ENCODE measurements around the gene PRDM16.

Gene PRDM16

DNA sequence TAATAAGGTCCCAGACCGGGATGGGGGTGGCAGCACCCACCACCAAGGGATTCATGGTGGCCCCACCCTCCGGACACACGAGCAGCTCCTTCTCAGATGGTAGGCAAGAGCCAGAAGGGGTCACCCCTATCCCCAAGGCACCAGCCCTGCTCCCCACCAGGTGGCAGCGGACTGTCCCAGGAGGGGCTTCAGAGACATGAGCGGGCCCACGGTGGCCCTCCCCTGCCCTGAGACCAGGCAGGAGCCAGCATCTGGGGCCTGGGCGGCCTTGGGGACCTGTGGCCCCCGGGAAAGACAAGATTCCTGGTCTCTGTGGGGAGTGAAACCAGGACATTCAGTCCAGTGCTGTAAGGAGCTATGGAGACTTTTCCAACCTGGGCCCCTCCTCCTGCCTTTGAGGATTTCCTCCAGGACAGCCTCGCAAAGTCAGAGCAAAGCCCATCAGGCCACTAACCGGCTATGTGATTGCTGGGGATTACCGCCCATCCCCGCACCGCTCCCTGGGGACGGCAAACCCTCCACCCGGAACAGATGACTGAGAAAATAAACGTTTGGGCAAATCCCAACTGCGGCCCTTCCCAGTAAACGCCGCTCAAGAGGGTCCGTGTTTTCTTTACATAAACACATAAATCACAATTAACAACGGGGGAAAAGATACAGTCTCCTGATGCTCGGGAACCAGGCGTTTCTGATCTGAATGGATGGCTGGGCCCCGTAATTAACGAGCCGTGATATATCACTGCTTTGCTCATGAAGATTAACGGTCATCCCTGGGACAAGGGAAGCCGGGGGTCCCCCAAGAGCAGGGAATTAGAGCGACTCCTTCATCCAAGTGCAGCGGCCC is 334.6 kb downstream of the PRDM16 start (continued):
- TF ChIP-seq ZNF707 (tag by site-specific recombination; IDR thresholded peaks at IDR 0.05) (no peak), ZNF394 (tag by site-specific recombination; IDR thresholded peaks at IDR 0.05; ENCODE audit: borderline replicate concordance) (no peak; the same call in 1 of the 2 replicates), ZNF610 (tag by site-specific recombination; IDR thresholded peaks at IDR 0.05; ENCODE audit: borderline replicate concordance) (peak; percentile 94), ZNF175 (tag by site-specific recombination; IDR thresholded peaks at IDR 0.05) (no peak), KLF7 (tag by site-specific recombination; IDR thresholded peaks at IDR 0.05; ENCODE audit: borderline replicate concordance) (peak; percentile 99), MZF1 (tag by site-specific recombination; IDR thresholded peaks at IDR 0.05; ENCODE audit: borderline replicate concordance) (peak; percentile 100), GLIS1 (tag by site-specific recombination; IDR thresholded peaks at IDR 0.05) (peak; percentile 99), ZNF202 (tag by site-specific recombination; IDR thresholded peaks at IDR 0.05; ENCODE audit: borderline replicate concordance) (no peak), MEIS1 (CRISPR knock-in tag; IDR thresholded peaks at IDR 0.05; ENCODE audit: borderline replicate concordance) (no peak), ZNF544 (tag by site-specific recombination; IDR thresholded peaks at IDR 0.05) (no peak), ZNF280D (tag by site-specific recombination; IDR thresholded peaks at IDR 0.05) (no peak), WT1 (tag by site-specific recombination; IDR thresholded peaks at IDR 0.05) (peak; percentile 99), ZNF23 (tag by site-specific recombination; IDR thresholded peaks at IDR 0.05; ENCODE audit: borderline replicate concordance) (no peak), ZSCAN30 (tag by site-specific recombination; IDR thresholded peaks at IDR 0.05) (peak; percentile 95), ZNF777 (tag by site-specific recombination; IDR thresholded peaks at IDR 0.05; ENCODE audit: borderline replicate concordance) (no peak), MYNN (tag by site-specific recombination; IDR thresholded peaks at IDR 0.05; ENCODE audit: borderline replicate concordance) (no peak), ZNF518A (tag by site-specific recombination; conservative IDR thresholded peaks at IDR 0.05; ENCODE audit: low read depth) (no peak; the same call in 1 of the 2 replicates), ZNF530 (tag by site-specific recombination; IDR thresholded peaks at IDR 0.05; ENCODE audit: low read depth) (no peak), SP2 (tag by site-specific recombination; IDR thresholded peaks at IDR 0.05) (peak; percentile 52), ZFP41 (tag by site-specific recombination; IDR thresholded peaks at IDR 0.05; ENCODE audit: borderline replicate concordance) (no peak), ZBTB20 (tag by site-specific recombination; IDR thresholded peaks at IDR 0.05) (peak; percentile 72), ZNF239 (tag by site-specific recombination; IDR thresholded peaks at IDR 0.05) (0 out of 2 replicates have a peak, but pooled peaks have one; percentile 42)
- TF ChIP-seq, protein P1, sequence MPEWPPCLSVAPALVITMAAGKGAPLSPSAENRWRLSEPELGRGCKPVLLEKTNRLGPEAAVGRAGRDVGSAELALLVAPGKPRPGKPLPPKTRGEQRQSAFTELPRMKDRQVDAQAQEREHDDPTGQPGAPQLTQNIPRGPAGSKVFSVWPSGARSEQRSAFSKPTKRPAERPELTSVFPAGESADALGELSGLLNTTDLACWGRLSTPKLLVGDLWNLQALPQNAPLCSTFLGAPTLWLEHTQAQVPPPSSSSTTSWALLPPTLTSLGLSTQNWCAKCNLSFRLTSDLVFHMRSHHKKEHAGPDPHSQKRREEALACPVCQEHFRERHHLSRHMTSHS (tag by site-specific recombination; IDR thresholded peaks at IDR 0.05), result peak; percentile 99
- TF ChIP-seq, protein P2, sequence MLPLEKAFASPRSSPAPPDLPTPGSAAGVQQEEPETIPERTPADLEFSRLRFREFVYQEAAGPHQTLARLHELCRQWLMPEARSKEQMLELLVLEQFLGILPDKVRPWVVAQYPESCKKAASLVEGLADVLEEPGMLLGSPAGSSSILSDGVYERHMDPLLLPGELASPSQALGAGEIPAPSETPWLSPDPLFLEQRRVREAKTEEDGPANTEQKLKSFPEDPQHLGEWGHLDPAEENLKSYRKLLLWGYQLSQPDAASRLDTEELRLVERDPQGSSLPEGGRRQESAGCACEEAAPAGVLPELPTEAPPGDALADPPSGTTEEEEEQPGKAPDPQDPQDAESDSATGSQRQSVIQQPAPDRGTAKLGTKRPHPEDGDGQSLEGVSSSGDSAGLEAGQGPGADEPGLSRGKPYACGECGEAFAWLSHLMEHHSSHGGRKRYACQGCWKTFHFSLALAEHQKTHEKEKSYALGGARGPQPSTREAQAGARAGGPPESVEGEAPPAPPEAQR (tag by site-specific recombination; IDR thresholded peaks at IDR 0.05), result 0 out of 2 replicates have a peak, but pooled peaks have one; percentile 26
- TF ChIP-seq, protein P3, sequence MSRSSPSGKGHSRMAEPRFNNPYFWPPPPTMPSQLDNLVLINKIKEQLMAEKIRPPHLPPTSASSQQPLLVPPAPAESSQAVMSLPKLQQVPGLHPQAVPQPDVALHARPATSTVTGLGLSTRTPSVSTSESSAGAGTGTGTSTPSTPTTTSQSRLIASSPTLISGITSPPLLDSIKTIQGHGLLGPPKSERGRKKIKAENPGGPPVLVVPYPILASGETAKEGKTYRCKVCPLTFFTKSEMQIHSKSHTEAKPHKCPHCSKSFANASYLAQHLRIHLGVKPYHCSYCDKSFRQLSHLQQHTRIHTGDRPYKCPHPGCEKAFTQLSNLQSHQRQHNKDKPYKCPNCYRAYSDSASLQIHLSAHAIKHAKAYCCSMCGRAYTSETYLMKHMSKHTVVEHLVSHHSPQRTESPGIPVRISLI (tag by site-specific recombination; IDR thresholded peaks at IDR 0.05), result no peak
